Activated CD4-positive, CD25-positive, alpha-beta regulatory T cell treated with anti-CD3 and anti-CD28 coated beads, Interleukin-2, amount 50 U/mL, for 16 hours (primary cell): ENCODE data around the gene TBX3.

Source experiments
- DNase-seq: peaks from one replicate; pipeline ENCODE4 v3.0.0-alpha.2; 2020; ENCODE audit warnings: low read depth, low spot score

The TBX3 gene

GRCh38 chr12:114696443-114697242 lies 12.7 kb upstream of the TBX3 start:
- DNase-seq: no peak

GRCh38 chr12:114695305-114695592 lies 11.3 kb upstream of the TBX3 start:
- DNase-seq: no peak

- DNase-seq: no peak
Observed at GRCh38 chr12:114694436-114695304, 10.7 kb upstream of the TBX3 start.

- DNase-seq: no peak
Observed at GRCh38 chr12:114693532-114693931, 9.6 kb upstream of the TBX3 start.

- DNase-seq: no peak
Observed at GRCh38 chr12:114693059-114693531, 9.1 kb upstream of the TBX3 start.

GRCh38 chr12:114692186-114693058 lies 8.4 kb upstream of the TBX3 start:
- no peak for DNase-seq

- no peak for DNase-seq
Observed at GRCh38 chr12:114691763-114692185, 7.8 kb upstream of the TBX3 start.

GRCh38 chr12:114691196-114691595 lies 7.2 kb upstream of the TBX3 start:
- DNase-seq: no peak

GRCh38 chr12:114690267-114691135 lies 6.5 kb upstream of the TBX3 start:
- no peak for DNase-seq

GRCh38 chr12:114689075-114689994 lies 5.4 kb upstream of the TBX3 start:
- no peak for DNase-seq

- DNase-seq: no peak
Observed at GRCh38 chr12:114688256-114688845, 4.4 kb upstream of the TBX3 start.

- DNase-seq: no peak
Observed at GRCh38 chr12:114687802-114688201, 3.8 kb upstream of the TBX3 start.

- no peak for DNase-seq
Observed at GRCh38 chr12:114686773-114687500, 3.0 kb upstream of the TBX3 start.

GRCh38 chr12:114686426-114686772 lies 2.4 kb upstream of the TBX3 start:
- DNase-seq: no peak

GRCh38 chr12:114685869-114686268 lies 1.9 kb upstream of the TBX3 start:
- DNase-seq: no peak

GRCh38 chr12:114685320-114685781 lies 1.4 kb upstream of the TBX3 start:
- no peak for DNase-seq

- DNase-seq: no peak
Observed at GRCh38 chr12:114684870-114685273, 897 bp upstream of the TBX3 start.

- DNase-seq: no peak
Observed at GRCh38 chr12:114683709-114684097, 272 bp downstream of the TBX3 start.
